Measurements from ENCODE around the gene LCLAT1.

The LCLAT1 gene

DNA sequence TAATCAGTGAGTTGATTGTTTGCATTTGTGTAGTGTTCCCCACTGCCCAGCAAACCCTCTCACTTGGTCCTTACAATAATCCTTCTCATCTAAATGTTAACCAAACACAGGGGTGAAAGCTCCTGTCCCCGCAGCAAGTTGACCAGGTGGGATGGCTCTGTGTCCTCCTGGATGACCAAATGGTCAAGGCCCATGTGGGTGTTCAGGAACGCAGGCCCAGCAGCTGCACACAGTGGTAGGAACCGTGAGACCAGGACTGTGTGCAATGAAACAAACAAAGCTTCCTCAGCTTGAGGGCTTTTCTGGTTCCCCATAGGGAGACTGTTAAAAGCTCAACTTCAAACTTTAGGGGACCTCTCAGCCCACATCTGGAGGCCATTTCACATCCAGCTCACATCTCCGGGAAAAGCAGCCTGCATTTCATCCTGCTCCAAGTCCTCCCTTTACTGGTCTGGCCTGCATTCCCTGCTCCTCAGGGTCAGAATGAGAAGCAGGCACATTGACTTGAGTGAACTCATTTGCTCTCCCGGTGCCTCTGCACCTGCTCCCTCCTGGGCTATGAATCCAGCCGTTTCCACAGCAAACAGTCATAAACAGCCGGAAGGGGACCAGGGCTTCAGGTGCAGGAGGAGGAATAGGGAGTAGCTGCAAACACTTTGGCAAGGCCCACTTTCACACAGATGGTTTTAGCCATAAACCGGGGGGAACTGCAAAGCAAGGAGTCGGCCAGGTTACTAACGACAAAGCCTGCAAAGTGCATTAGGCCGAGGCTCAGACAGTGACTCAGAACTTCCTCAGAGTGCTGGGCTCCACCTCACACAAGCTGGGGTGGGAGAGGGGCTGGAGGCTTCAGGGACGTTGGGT lies 215.5 kb downstream of the LCLAT1 start:
- Histone ChIP-seq H3K9ac (ENCODE audit: low read length) (no peak overlapping the region), H3K4me3 (ENCODE audit: low read length) (no peak overlapping the region), H3K36me3 (ENCODE audit: control insufficient read depth, insufficient read depth, low read length) (no peaks in the 10 kb centered on the region), H3K4me1 (ENCODE audit: control insufficient read depth, insufficient read depth, low read length) (no peaks in the 10 kb centered on the region), H3K9me3 (ENCODE audit: control insufficient read depth, low read length) (no peaks in the 10 kb centered on the region), H3K27me3 (ENCODE audit: control insufficient read depth, insufficient read depth, low read length) (no peaks in the 10 kb centered on the region)

DNA sequence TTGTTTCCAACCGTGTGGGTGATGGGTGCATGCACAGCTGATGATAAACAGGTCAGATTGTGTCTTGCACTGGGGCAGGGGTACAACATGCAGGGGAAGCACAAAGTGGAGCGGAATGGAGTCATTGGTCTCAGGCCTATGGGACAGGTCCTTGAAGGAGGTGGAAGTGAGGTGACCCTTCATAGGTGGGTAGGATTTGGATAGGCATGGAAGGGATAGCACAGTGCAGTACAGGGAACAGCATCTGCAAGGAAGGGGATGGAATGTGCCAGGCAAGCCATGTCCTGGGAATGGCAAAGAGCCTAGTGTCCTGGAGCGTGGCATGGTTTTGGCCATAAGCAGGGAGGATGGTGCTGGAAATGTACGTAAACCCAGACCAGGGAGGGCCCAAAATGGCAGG lies 216.3 kb downstream of the LCLAT1 start:
- no peaks in the 10 kb centered on the region for H3K36me3 ChIP-seq (ENCODE audit: control insufficient read depth, insufficient read depth, low read length)
- no peaks in the 10 kb centered on the region for H3K4me1 ChIP-seq (ENCODE audit: control insufficient read depth, insufficient read depth, low read length)
- H3K27me3 ChIP-seq (ENCODE audit: control insufficient read depth, insufficient read depth, low read length): no peaks in the 10 kb centered on the region
- no peaks in the 10 kb centered on the region for H3K9me3 ChIP-seq (ENCODE audit: control insufficient read depth, low read length)
- H3K9ac ChIP-seq (ENCODE audit: low read length): no peak overlapping the region
- no peak overlapping the region for H3K4me3 ChIP-seq (ENCODE audit: low read length)

DNA sequence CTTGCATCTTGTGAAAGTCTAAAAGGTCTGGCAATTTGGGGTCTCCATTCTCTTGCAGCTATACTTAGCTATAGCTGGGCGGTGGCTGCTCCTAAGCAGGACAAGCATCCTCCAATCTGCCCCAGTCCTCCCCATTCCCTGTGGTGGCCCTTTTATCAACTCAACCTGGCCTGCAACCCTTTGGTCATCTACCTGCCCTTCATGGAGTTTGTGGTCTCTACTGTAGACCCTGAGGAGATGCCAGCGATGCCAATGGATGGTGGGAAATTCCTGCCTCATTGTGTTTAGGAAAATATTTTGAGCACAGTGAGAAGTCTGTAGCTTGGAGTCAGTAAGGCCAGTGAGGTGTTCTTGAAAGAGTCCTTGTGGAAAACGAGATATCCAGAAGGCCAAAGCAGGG lies 216.8 kb downstream of the LCLAT1 start:
- Histone ChIP-seq H3K4me1 (ENCODE audit: control insufficient read depth, insufficient read depth, low read length) (no peaks in the 10 kb centered on the region), H3K9me3 (ENCODE audit: control insufficient read depth, low read length) (no peaks in the 10 kb centered on the region), H3K27me3 (ENCODE audit: control insufficient read depth, insufficient read depth, low read length) (no peaks in the 10 kb centered on the region), H3K4me3 (ENCODE audit: low read length) (no peak overlapping the region), H3K36me3 (ENCODE audit: control insufficient read depth, insufficient read depth, low read length) (no peaks in the 10 kb centered on the region), H3K9ac (ENCODE audit: low read length) (no peak overlapping the region)

DNA sequence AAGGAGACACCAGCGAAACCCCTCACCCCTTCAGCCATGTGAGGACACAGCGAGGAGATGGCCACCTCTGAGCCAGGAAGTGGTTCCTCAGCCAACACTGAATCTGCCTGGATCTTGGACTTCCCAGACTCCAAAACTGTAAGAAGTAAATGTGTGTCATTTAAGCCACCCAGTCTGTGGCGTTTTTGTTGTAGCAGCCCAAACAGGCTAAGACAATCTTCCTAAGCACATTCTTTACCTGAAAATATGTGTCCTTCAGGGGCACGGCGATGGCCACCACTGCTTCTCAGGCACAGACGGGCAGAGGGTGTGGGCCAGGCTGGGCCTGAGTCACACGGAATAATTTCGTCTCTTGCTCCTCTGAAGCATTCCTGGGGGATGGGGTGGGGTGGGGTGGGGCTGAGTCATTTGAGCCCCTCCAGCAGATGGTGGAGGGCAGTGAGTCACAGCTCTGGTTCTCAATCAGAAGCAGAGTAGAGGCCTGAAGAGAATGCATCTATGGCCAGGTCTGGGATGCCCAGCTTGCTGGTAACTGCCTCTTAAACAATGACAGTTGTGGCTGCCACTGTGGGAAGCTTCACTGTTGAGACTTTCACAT lies 217.8 kb downstream of the LCLAT1 start:
- no peak overlapping the region for H3K9ac ChIP-seq (ENCODE audit: low read length)
- no peak overlapping the region for H3K4me3 ChIP-seq (ENCODE audit: low read length)
- H3K9me3 ChIP-seq (ENCODE audit: control insufficient read depth, low read length): no peaks in the 10 kb centered on the region
- H3K27me3 ChIP-seq (ENCODE audit: control insufficient read depth, insufficient read depth, low read length): no peaks in the 10 kb centered on the region
- no peaks in the 10 kb centered on the region for H3K36me3 ChIP-seq (ENCODE audit: control insufficient read depth, insufficient read depth, low read length)
- H3K4me1 ChIP-seq (ENCODE audit: control insufficient read depth, insufficient read depth, low read length): no peaks in the 10 kb centered on the region

DNA sequence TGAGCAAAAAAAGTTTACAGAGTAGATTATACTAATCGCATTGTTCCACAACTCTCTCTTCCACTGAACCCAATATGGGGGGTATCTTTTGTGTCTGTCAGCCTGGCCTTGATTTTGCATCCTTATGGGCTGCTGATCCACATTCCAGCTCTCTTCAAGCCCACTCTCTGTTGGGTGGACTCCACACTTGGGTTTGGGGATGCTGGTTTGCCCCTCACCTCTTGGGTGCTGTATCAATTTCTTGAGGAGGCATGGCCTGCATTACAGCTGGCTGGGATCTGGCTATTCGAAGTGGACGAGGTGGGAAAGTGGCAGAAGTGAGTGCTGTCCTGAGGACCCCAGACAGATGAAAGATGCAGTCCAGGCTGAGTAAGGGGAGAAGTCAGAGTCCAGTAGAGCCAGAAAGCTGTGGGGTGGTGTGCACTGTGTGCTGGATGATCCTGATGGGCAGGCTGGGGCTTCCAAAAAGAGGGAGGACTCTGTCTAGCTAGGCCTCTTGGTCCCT lies 218.8 kb downstream of the LCLAT1 start:
- Histone ChIP-seq H3K9me3 (ENCODE audit: control insufficient read depth, low read length) (no peaks in the 10 kb centered on the region), H3K9ac (ENCODE audit: low read length) (no peak overlapping the region), H3K4me1 (ENCODE audit: control insufficient read depth, insufficient read depth, low read length) (no peaks in the 10 kb centered on the region), H3K36me3 (ENCODE audit: control insufficient read depth, insufficient read depth, low read length) (no peaks in the 10 kb centered on the region), H3K4me3 (ENCODE audit: low read length) (no peak overlapping the region), H3K27me3 (ENCODE audit: control insufficient read depth, insufficient read depth, low read length) (no peaks in the 10 kb centered on the region)

DNA sequence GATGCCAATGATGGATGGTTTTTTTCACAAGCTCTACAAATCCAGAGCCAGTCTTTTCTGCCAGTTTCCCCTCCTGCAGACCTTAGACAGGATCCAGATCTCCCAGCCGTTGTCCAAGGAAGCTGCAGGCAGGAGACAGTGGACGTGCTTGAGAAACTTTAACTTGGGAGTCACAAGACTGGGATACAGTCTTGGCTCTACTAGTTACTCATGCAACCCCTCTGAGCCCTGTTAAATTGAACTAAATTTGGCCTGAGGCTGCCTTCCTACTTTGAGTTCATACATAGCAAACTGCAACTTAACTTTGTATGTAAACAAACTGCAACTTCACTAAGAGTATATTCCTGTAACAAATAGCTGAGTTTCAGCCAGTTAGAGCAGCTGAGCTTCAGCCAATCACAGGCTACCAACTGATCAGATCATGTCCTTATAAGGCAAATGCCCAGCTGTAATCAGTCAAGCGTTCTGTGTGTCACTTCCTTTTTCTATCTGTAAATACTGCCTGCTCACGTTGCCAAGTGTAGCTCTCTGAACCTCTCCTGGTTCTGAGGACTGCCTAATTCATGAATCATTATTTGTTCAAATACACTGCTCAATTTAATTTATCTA lies 219.3 kb downstream of the LCLAT1 start:
- H3K27me3 ChIP-seq (ENCODE audit: control insufficient read depth, insufficient read depth, low read length): no peaks in the 10 kb centered on the region
- no peak overlapping the region for H3K9ac ChIP-seq (ENCODE audit: low read length)

DNA sequence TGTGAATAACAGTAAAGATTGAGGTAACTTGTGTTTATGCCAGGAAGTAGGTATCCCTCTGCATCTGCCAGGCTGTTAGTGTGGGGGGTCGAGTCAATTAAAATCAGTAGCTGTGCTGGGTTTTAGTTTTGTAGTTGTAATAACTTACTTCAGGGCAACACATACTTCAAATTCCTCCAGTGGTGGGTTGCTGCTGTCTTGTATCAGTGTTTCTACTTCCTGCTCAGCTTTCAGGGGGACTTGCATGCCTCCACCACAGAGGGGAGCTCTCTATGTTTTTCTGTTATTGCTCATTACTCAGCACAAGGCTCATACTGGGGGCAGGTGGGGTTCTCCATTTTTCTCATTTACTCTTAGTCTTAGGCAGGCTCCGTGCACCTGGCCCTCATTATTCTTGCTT lies 223.4 kb downstream of the LCLAT1 start:
- Histone ChIP-seq H3K36me3 (ENCODE audit: control insufficient read depth, insufficient read depth, low read length) (no peaks in the 10 kb centered on the region), H3K27me3 (ENCODE audit: control insufficient read depth, insufficient read depth, low read length) (no peaks in the 10 kb centered on the region), H3K4me3 (ENCODE audit: low read length) (no peak overlapping the region), H3K9ac (ENCODE audit: low read length) (no peak overlapping the region), H3K9me3 (ENCODE audit: control insufficient read depth, low read length) (no peaks in the 10 kb centered on the region), H3K4me1 (ENCODE audit: control insufficient read depth, insufficient read depth, low read length) (no peaks in the 10 kb centered on the region)

More for the DNA sequence above, 219.3 kb downstream of the LCLAT1 start:
- H3K4me1 ChIP-seq (ENCODE audit: control insufficient read depth, insufficient read depth, low read length): no peaks in the 10 kb centered on the region
- H3K4me3 ChIP-seq (ENCODE audit: low read length): no peak overlapping the region
- H3K36me3 ChIP-seq (ENCODE audit: control insufficient read depth, insufficient read depth, low read length): no peaks in the 10 kb centered on the region
- no peaks in the 10 kb centered on the region for H3K9me3 ChIP-seq (ENCODE audit: control insufficient read depth, low read length)

DNA sequence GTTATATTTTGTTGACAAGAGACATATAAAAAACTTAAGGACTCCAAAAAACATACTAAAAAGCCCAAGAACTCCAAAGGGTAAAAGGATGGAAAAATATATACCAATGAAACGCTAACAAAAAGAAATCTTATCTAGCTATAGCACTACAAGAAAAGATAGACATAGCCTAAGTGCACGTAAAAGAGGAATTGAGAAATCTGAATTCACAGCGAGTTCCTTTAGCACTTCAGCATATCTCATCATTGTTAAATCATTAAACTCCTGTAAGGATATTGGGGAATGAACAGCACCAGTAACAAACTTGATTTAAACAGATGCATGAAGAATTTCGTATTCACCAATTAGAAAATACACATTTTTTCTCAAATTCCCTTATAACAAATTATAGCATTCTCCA lies 226.1 kb downstream of the LCLAT1 start:
- H3K4me1 ChIP-seq (ENCODE audit: control insufficient read depth, insufficient read depth, low read length): no peaks in the 10 kb centered on the region
- no peak overlapping the region for H3K4me3 ChIP-seq (ENCODE audit: low read length)
- H3K9me3 ChIP-seq (ENCODE audit: control insufficient read depth, low read length): no peaks in the 10 kb centered on the region
- H3K36me3 ChIP-seq (ENCODE audit: control insufficient read depth, insufficient read depth, low read length): no peaks in the 10 kb centered on the region
- no peak overlapping the region for H3K9ac ChIP-seq (ENCODE audit: low read length)
- H3K27me3 ChIP-seq (ENCODE audit: control insufficient read depth, insufficient read depth, low read length): no peaks in the 10 kb centered on the region

DNA sequence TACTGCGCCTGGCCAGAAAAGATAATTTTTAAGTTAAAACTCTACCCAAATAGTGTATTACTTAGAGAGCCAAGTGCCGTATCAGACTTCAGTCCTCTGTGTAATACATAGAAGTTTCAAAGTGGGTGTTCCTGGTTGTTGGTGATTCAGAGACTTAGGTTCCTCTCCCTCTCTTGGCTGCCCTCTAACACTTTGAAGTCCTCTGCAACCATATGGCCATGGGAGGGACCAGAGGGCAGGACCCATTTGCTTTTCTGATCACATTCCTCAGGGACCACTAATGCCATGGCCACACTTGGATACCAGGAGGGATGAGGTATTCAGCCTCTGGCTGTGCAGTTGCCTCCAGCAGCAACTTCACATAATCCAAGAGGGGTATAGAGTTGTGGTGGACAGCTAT lies 228.7 kb downstream of the LCLAT1 start:
- Histone ChIP-seq H3K4me3 (ENCODE audit: low read length) (no peak overlapping the region), H3K36me3 (ENCODE audit: control insufficient read depth, insufficient read depth, low read length) (no peaks in the 10 kb centered on the region), H3K27me3 (ENCODE audit: control insufficient read depth, insufficient read depth, low read length) (no peaks in the 10 kb centered on the region), H3K9me3 (ENCODE audit: control insufficient read depth, low read length) (no peaks in the 10 kb centered on the region), H3K4me1 (ENCODE audit: control insufficient read depth, insufficient read depth, low read length) (no peaks in the 10 kb centered on the region), H3K9ac (ENCODE audit: low read length) (no peak overlapping the region)

DNA sequence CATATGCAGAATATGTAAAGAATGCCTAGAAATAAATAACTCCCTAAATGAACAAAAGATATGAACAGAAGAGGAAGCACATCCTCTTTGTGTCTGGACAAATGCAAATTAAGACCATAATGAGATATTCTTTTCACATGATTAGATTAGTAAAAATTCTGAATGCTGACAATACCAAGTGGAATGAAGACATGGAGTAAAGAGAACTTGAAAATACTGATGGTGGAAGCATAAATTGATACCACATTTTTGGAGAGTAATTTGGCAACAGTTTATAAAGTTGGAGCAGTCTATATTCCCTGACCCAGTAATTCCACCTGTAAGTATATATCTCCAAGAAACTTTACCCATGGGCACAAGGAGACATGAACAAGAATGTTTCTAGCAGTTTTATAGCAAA lies 230.2 kb downstream of the LCLAT1 start:
- H3K9me3 ChIP-seq (ENCODE audit: control insufficient read depth, low read length): no peaks in the 10 kb centered on the region
- no peak overlapping the region for H3K4me3 ChIP-seq (ENCODE audit: low read length)
- no peak overlapping the region for H3K9ac ChIP-seq (ENCODE audit: low read length)
- H3K36me3 ChIP-seq (ENCODE audit: control insufficient read depth, insufficient read depth, low read length): no peaks in the 10 kb centered on the region
- no peaks in the 10 kb centered on the region for H3K4me1 ChIP-seq (ENCODE audit: control insufficient read depth, insufficient read depth, low read length)
- H3K27me3 ChIP-seq (ENCODE audit: control insufficient read depth, insufficient read depth, low read length): no peaks in the 10 kb centered on the region

DNA sequence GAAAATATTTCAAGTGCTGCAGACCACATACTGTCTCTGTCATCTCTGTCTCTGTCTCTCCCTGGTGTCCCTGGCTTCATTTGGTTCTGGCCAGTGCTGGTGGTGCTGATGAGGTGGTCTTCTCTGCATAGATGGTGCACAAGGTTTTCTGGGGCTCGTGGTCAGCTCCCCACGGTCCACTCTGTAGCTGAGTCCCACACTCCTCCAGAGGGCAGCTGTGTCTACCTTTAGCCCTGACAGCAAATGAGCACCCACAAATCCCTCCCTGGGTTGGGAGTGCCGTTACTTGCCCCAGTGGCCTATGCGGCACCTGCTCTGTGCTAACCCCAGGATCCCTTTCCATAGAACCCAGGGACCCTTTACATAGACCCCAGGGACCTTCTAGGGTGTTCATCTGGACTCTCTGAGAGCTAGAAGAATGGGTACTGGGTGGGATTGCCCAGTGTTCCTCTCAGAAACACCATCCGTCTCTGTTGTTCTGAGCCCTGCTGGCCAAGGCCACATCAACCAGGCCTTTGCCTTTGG lies 230.9 kb downstream of the LCLAT1 start:
- Histone ChIP-seq H3K27me3 (ENCODE audit: control insufficient read depth, insufficient read depth, low read length) (no peaks in the 10 kb centered on the region), H3K4me3 (ENCODE audit: low read length) (no peak overlapping the region), H3K36me3 (ENCODE audit: control insufficient read depth, insufficient read depth, low read length) (no peaks in the 10 kb centered on the region), H3K4me1 (ENCODE audit: control insufficient read depth, insufficient read depth, low read length) (no peaks in the 10 kb centered on the region), H3K9ac (ENCODE audit: low read length) (no peak overlapping the region), H3K9me3 (ENCODE audit: control insufficient read depth, low read length) (no peaks in the 10 kb centered on the region)
